ENCODE results near the gene KLHDC7B. TPM values are rescaled to one million over a fixed set of nuclear protein-coding genes. Genes with fewer than 3 reads are reported as not detected.

The KLHDC7B gene
- total RNA-seq, 2 experiments from 2014 or later: 0.25 to 0.46 TPM

DNA sequence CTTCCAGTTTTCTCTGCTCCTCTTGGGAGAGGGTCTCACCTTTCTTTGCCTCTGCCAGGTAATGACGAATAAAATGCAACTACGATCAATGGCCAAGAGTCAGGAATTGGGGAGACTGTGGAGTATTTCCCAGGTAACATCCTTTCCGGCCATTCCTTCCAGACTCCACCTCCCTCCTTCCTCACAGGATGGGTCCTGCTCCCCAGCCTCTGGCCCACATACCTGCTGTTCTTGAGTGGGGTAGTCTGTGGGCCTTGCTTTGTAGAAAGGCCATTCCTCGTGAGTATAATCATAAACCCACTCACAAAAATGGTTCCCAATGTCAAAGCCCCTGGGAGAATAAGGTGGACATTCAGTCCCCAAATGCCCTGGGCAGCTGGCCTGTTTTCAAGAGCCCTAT, 34.1 kb downstream of the KLHDC7B start:
- Histone ChIP-seq H3K9me3 (ENCODE audit: low read length) (no peaks in the 10 kb centered on the region), H3K9me2 (ENCODE audit: insufficient read depth, low read length) (no peaks in the 10 kb centered on the region), H4K20me1 (ENCODE audit: insufficient read depth, low read length) (0 out of 2 replicates have a peak, but pooled peaks cover 7% of the 10 kb centered on the region), H3K27ac (ENCODE audit: low read depth, low read length, poor library complexity, severe bottlenecking) (no peak overlapping the region), H3K4me3 (ENCODE audit: low read depth, low read length, poor library complexity, severe bottlenecking) (no peak overlapping the region), H3K79me2 (ENCODE audit: insufficient read depth, low read depth, low read length) (peaks cover 20% of the 10 kb centered on the region), H3K4me2 (ENCODE audit: low read length) (no peak overlapping the region), H2AFZ (ENCODE audit: low read length) (no peak overlapping the region), H3K36me3 (ENCODE audit: insufficient read depth, low read length) (peaks cover 65% of the 10 kb centered on the region), H3K4me1 (ENCODE audit: insufficient read depth, low read length, poor library complexity, severe bottlenecking) (peaks cover 15% of the 10 kb centered on the region)
- intact Hi-C loops (cut with micrococcal nuclease; ENCODE audit: unreplicated experiment): loop anchor here (5.0 kb wide), 1 partner anchor 327 kb away; the partner anchor contains the start of gene HDAC10
- TF ChIP-seq EZH2phosphoT487 (IDR thresholded peaks at IDR 0.05; ENCODE audit: borderline replicate concordance, low read depth, low read length): no peak
- TF ChIP-seq, protein P1, sequence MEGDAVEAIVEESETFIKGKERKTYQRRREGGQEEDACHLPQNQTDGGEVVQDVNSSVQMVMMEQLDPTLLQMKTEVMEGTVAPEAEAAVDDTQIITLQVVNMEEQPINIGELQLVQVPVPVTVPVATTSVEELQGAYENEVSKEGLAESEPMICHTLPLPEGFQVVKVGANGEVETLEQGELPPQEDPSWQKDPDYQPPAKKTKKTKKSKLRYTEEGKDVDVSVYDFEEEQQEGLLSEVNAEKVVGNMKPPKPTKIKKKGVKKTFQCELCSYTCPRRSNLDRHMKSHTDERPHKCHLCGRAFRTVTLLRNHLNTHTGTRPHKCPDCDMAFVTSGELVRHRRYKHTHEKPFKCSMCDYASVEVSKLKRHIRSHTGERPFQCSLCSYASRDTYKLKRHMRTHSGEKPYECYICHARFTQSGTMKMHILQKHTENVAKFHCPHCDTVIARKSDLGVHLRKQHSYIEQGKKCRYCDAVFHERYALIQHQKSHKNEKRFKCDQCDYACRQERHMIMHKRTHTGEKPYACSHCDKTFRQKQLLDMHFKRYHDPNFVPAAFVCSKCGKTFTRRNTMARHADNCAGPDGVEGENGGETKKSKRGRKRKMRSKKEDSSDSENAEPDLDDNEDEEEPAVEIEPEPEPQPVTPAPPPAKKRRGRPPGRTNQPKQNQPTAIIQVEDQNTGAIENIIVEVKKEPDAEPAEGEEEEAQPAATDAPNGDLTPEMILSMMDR (conservative IDR thresholded peaks at IDR 0.05; ENCODE audit: low read length): no peak
- POLR2A ChIA-PET: no interaction called here
- DNase-seq (ENCODE audit: low spot score): no peak
- CTCF ChIA-PET (ENCODE audit: unreplicated experiment): no interaction called here
- no TSS peak for BruUV-seq (replicated peaks)

DNA sequence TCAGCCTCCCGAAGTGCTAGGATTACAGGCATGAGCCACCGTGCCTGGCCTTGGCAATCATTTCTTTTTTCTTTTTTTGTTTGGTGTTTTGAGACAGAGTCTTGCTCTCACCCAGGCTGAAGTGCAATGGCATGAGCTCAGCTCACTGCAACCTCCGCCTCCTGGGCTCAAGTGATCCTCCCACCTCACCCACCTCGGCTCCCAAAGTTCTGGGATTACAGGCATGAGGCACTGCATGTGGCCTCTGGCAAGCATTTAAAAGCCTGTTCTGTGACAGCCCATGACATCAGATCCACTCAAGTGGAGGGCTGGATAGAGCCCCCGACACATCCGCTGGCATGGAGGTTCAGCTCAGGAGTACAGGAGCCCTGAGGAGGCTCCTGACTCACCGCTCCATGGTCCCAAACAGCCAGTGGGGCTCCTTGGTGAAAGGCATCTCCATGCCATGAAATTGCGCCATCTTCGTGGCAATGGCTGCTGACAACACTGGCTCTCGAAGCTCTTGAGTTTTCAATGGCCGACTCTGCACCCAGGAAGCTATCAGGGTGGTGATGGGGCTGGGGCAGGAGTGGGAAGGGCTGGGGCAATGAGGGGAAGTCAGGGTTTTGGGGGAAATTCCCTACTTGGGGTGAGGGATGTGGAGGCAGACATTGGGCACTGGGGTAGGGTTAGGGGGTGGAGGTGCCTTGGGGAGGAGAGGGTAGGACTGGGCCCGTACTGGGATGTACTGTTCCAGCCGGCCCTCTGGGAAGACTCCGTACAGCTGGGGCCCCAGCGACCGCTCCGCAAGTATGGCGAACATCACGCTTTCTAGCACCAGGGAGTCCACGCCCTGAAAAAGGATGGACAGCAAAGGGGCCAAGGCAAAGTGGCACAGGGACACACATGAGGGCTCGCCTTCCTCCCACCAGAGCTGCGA, 35.6 kb downstream of the KLHDC7B start:
- Histone ChIP-seq H3K4me3 (ENCODE audit: low read depth, low read length, poor library complexity, severe bottlenecking) (peak overlapping the region; percentile 95), H3K27ac (ENCODE audit: low read depth, low read length, poor library complexity, severe bottlenecking) (peak overlapping the region; percentile 80)
- CTCF ChIA-PET (ENCODE audit: unreplicated experiment): no interaction called here

More for the DNA sequence above, 35.6 kb downstream of the KLHDC7B start:
- peaks cover 52% of the 10 kb centered on the region for H3K36me3 ChIP-seq (ENCODE audit: insufficient read depth, low read length)
- H3K79me2 ChIP-seq (ENCODE audit: insufficient read depth, low read depth, low read length): peaks cover 20% of the 10 kb centered on the region
- TF ChIP-seq, protein P1 (conservative IDR thresholded peaks at IDR 0.05; ENCODE audit: low read length): no peak
- TF ChIP-seq EZH2phosphoT487 (IDR thresholded peaks at IDR 0.05; ENCODE audit: borderline replicate concordance, low read depth, low read length): no peak
- H4K20me1 ChIP-seq (ENCODE audit: insufficient read depth, low read length): 0 out of 2 replicates have a peak, but pooled peaks cover 7% of the 10 kb centered on the region
- intact Hi-C loops (cut with micrococcal nuclease; ENCODE audit: unreplicated experiment): loop anchor here (5.0 kb wide), 1 partner anchor 329 kb away; the partner anchor contains the start of gene HDAC10
- no peak for DNase-seq (ENCODE audit: low spot score)
- H3K9me3 ChIP-seq (ENCODE audit: low read length): no peaks in the 10 kb centered on the region
- peaks cover 15% of the 10 kb centered on the region for H3K4me1 ChIP-seq (ENCODE audit: insufficient read depth, low read length, poor library complexity, severe bottlenecking)
- no peaks in the 10 kb centered on the region for H3K9me2 ChIP-seq (ENCODE audit: insufficient read depth, low read length)
- POLR2A ChIA-PET: interaction anchor here (1.2 kb wide), 2 partner anchors 41 to 264 kb away, joined by 3 to 5 read pairs; no protein-coding TSS in a partner anchor
- TSS peak; percentile 73 for BruUV-seq (replicated peaks)
- H2AFZ ChIP-seq (ENCODE audit: low read length): no peak overlapping the region
- peak overlapping the region; percentile 94 for H3K4me2 ChIP-seq (ENCODE audit: low read length)
